Neutrophil (primary cell): ENCODE measurements around the gene BPIFB2.

Experiments used
- H3K27ac ChIP-seq: fragments of 200-600 bp; sonication (generic); 2 replicates; pipeline ENCODE4 v1.5.1; 2016; ENCODE audit warnings: mild to moderate bottlenecking, moderate library complexity
- H3K27me3 ChIP-seq: fragments of 200-600 bp; sonication (generic); 2 replicates; pipeline ENCODE4 v1.6.0; 2016; ENCODE audit warnings: mild to moderate bottlenecking
- H3K36me3 ChIP-seq: fragments of 200-600 bp; sonication (generic); 2 replicates; pipeline ENCODE4 v1.5.1; 2017
- H3K4me1 ChIP-seq, 2 experiments: fragments of 200-600 bp in 1 of 2; sonication (generic) in 1 of 2; 1 replicate in 1 of 2; 2 replicates in 1 of 2; pipeline versions ENCODE4 v1.5.1 to v1.6.1; 2013 to 2016; ENCODE audit warnings: low read depth in 1 of 2, low read length in 1 of 2, mild to moderate bottlenecking in 1 of 2, moderate library complexity in 1 of 2; ENCODE audit not compliant: control insufficient read depth in 1 of 2, insufficient read depth in 1 of 2
- H3K4me3 ChIP-seq, 2 experiments: fragments of 200-600 bp in 1 of 2; sonication (generic) in 1 of 2; 1 replicate in 1 of 2; 2 replicates in 1 of 2; pipeline ENCODE4 v1.5.1; 2013 to 2016; ENCODE audit warnings: low read depth in 1 of 2, low read length in 1 of 2, mild to moderate bottlenecking in 1 of 2, moderate library complexity in 1 of 2
- H3K9me3 ChIP-seq: fragments of 200-600 bp; sonication (generic); 2 replicates; pipeline ENCODE4 v1.5.1; 2016
- TF ChIP-seq, protein P1 (sequence below): fragments of 200-600 bp; sonication (generic); IDR thresholded peaks from 2 replicates; pipeline ENCODE4 v1.5.1; 2016; ENCODE audit warnings: antibody characterized with exemption

Gene BPIFB2

DNA sequence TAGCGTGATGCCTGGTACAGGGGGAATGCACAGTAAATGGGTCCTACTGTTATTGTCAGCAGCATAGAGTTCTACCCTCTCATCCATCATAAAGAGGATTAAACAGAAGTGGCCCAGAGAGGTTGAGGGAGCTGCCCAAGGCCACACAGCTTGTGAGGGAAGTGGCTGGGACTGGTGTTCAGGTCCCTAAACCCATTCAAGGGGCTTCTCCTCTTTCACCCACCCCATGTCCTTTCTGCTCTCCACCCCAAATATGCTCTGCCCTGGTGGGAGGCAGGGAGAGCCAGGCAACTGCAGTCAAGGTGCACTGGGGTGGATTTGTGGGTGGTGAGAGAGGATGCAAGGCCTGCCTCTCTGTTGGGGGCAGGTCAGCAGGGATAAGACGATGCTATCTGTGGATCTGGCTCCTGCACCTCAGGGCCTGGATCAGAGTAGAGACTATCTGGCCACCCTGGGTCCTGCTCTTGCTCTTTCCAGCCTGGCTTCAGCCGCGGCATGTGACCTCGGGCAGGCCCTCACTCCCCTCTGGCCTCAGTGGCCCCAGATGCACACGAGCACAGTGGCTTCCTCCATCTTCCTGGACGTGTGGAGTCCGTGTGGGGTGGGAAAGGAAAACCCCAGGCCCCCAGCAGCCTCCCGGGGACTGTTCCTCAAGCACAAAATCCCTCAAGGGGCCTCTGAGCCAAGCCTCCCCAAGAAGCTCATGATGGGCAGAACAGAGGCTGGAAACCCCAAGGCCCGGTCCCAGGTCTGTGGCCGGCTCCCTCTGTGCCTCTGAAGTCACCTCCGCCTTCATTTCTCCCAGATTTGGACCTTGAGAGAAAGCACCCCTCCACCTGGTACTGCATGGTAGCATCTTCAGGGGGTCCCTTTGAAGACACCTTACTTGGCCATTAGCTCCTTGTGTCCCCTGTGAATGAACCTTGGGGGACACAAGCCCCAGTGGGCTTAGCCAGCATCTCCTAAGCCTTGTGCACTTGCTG, 20.6 kb downstream of the BPIFB2 start:
- H3K36me3 ChIP-seq: no peaks in the 10 kb centered on the region
- TF ChIP-seq, protein P1, sequence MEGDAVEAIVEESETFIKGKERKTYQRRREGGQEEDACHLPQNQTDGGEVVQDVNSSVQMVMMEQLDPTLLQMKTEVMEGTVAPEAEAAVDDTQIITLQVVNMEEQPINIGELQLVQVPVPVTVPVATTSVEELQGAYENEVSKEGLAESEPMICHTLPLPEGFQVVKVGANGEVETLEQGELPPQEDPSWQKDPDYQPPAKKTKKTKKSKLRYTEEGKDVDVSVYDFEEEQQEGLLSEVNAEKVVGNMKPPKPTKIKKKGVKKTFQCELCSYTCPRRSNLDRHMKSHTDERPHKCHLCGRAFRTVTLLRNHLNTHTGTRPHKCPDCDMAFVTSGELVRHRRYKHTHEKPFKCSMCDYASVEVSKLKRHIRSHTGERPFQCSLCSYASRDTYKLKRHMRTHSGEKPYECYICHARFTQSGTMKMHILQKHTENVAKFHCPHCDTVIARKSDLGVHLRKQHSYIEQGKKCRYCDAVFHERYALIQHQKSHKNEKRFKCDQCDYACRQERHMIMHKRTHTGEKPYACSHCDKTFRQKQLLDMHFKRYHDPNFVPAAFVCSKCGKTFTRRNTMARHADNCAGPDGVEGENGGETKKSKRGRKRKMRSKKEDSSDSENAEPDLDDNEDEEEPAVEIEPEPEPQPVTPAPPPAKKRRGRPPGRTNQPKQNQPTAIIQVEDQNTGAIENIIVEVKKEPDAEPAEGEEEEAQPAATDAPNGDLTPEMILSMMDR: no peak
- no peak overlapping the region for H3K4me3 ChIP-seq
- no peaks in the 10 kb centered on the region for H3K4me1 ChIP-seq
- H3K27ac ChIP-seq: no peak overlapping the region
- H3K27me3 ChIP-seq: no peaks in the 10 kb centered on the region
- no peaks in the 10 kb centered on the region for H3K9me3 ChIP-seq

DNA sequence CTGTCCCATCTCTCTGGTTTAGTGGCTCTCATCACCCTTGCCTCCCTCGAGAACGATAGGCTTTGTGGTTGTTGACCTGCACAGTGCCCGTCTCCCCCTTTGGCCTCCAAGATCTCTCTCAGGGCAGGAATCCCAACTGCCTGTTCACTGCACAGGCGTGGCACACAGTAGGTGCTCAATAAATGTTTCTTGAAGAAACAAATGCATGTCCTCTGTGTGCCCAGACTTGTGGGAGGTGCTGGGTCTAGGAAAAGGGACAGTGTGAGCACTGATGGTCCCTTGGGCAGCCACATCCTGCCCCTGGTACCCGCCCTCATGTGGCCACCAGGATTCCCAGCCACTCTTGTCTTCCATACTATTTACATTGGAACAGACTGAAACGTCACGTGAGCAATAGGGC, 21.4 kb downstream of the BPIFB2 start:
- no peaks in the 10 kb centered on the region for H3K36me3 ChIP-seq
- no peaks in the 10 kb centered on the region for H3K9me3 ChIP-seq
- no peak overlapping the region for H3K4me3 ChIP-seq
- TF ChIP-seq, protein P1: no peak
- H3K4me1 ChIP-seq: no peaks in the 10 kb centered on the region
- no peaks in the 10 kb centered on the region for H3K27me3 ChIP-seq
- no peak overlapping the region for H3K27ac ChIP-seq

DNA sequence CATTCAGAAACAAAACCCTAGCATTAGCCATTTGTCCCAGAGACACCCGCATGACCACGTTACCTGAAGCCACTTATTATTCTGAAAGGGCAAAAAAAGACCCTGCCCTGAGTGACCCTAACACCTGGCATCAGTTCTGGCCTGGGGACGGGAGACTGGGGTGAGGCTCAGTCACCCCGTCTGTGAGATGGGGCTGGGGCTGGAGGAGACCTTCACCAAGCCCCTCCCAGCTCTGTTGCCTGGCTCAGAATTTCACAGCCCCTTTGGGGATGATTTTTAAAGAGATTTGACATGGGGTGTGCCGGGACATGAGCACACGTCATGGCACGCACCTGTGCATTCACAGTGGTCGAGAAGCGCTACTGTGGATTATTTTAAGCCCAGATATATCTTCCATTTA, 22.6 kb downstream of the BPIFB2 start:
- no peak overlapping the region for H3K27ac ChIP-seq
- H3K36me3 ChIP-seq: no peaks in the 10 kb centered on the region
- TF ChIP-seq, protein P1: no peak
- H3K27me3 ChIP-seq: no peaks in the 10 kb centered on the region
- no peaks in the 10 kb centered on the region for H3K4me1 ChIP-seq
- no peak overlapping the region for H3K4me3 ChIP-seq
- no peaks in the 10 kb centered on the region for H3K9me3 ChIP-seq

DNA sequence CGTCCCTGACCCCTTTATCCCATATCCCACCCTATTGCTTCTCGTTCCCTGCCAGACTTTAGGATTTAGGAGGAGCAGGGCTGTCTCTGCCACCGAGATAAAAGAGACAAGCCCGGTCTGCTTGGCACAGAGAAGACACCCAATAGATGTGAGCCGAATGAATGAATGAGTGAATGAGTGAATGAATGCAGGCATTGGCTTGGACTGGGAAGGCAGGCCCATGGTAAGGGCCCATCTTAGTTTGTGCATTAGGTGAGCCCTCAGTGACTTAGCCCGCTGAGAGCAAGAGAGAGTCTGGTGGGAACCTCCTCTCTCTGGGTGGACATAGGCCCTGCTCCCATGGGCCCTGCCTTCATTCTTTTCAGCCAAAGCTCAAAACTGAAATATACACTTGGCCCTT, 23.1 kb downstream of the BPIFB2 start:
- no peak overlapping the region for H3K4me3 ChIP-seq
- H3K27me3 ChIP-seq: no peaks in the 10 kb centered on the region
- no peaks in the 10 kb centered on the region for H3K9me3 ChIP-seq
- no peaks in the 10 kb centered on the region for H3K4me1 ChIP-seq
- TF ChIP-seq, protein P1: no peak
- no peak overlapping the region for H3K27ac ChIP-seq
- H3K36me3 ChIP-seq: no peaks in the 10 kb centered on the region

DNA sequence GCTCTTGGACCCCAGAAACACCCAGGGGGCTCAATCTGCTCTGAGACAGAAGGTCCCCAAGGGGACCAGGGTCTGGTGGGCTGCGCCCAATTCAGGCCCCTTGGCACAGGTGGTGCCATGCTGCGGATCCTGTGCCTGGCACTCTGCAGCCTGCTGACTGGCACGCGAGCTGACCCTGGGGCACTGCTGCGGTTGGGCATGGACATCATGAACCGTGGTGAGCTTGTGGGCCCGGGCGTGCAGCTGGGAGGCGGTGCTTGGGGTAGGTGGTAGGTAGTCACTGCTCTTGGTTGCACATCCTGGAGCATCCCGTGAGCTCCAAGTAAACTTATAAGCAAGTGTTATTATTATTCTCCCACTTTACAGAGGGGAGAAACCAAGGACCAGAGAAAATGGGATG, 24.0 kb downstream of the BPIFB2 start, which contains the start of gene BPIFB6:
TSS of gene BPIFB6 (plus strand) at position 118 of the 400 bp plus-strand sequence. CDS start at position 118, 0 bp downstream.
- Histone ChIP-seq H3K9me3 (no peaks in the 10 kb centered on the region), H3K27ac (no peak within 1 kb of the TSS), H3K36me3 (no peaks in the 10 kb centered on the region), H3K27me3 (no peaks in the 10 kb centered on the region), H3K4me1 (no peaks in the 10 kb centered on the region), H3K4me3 (no peak within 1 kb of the TSS)
- TF ChIP-seq, protein P1: no peak
